Upper lobe of right lung (tissue), 1 donor: Measurements from ENCODE around the gene MAP2K5. TPM values are rescaled to one million over a fixed set of nuclear protein-coding genes. Genes with fewer than 3 reads are reported as not detected.

Experiments
- ATAC-seq: fragments of 200-7000 bp; cut with Tn5 transposase; one replicate; pipeline ENCODE4 v1.9.1; 2020; ENCODE audit warnings: mild to moderate bottlenecking, moderate library complexity
- DNase-seq: peaks from one replicate; pipeline ENCODE4 v3.0.0-alpha.2; 2020
- H3K27ac ChIP-seq: fragments of 200-600 bp; one replicate; pipeline ENCODE4 v1.8.0; 2022
- H3K27me3 ChIP-seq: fragments of 200-600 bp; one replicate; pipeline ENCODE4 v1.8.0; 2022; ENCODE audit warnings: mild to moderate bottlenecking
- H3K36me3 ChIP-seq: fragments of 200-600 bp; one replicate; pipeline ENCODE4 v1.8.0; 2022
- H3K4me1 ChIP-seq: fragments of 200-600 bp; one replicate; pipeline ENCODE4 v1.8.0; 2022
- H3K4me3 ChIP-seq: fragments of 200-600 bp; one replicate; pipeline ENCODE4 v1.8.0; 2022; ENCODE audit warnings: mild to moderate bottlenecking
- H3K9me3 ChIP-seq: fragments of 200-600 bp; one replicate; pipeline ENCODE4 v1.8.0; 2022
- intact Hi-C: fragments of 100-400 bp; cut with DNase I; formaldehyde crosslinking; loops from one replicate; pipeline ENCODE4 v1.11.0; 2022
- total RNA-seq: library from RNA; stranded (reverse); fragmentation: NEBNext Ultra II Directional; extraction: Animal tissue kit (Norgen Biotek cat#: 25700); gene quantifications from one replicate; pipeline ENCODE4 v1.2.1, GENCODE V29; 2021
- TF ChIP-seq, protein P1 (sequence below): fragments of 200-600 bp; IDR thresholded peaks from one replicate; pipeline ENCODE4 v1.8.0; 2022; ENCODE audit warnings: antibody characterized with exemption
- donor health status: DM: no; HTN: yes; CAD: no; lungs with severe emphysema.

Gene MAP2K5
- total RNA-seq, 1 donor from 2014 or later = 18.3 TPM

GRCh38 chr15:67850994-67851571 is 308.6 kb downstream of the MAP2K5 start:
- Histone ChIP-seq H3K4me3 (no peak overlapping the region), H3K27ac (no peak overlapping the region), H3K27me3 (no peaks in the 10 kb centered on the region), H3K9me3 (no peaks in the 10 kb centered on the region), H3K36me3 (no peaks in the 10 kb centered on the region), H3K4me1 (peaks cover 7% of the 10 kb centered on the region)
- DNase-seq (no peak), ATAC-seq (peak; percentile 73)
- TF ChIP-seq, protein P1, sequence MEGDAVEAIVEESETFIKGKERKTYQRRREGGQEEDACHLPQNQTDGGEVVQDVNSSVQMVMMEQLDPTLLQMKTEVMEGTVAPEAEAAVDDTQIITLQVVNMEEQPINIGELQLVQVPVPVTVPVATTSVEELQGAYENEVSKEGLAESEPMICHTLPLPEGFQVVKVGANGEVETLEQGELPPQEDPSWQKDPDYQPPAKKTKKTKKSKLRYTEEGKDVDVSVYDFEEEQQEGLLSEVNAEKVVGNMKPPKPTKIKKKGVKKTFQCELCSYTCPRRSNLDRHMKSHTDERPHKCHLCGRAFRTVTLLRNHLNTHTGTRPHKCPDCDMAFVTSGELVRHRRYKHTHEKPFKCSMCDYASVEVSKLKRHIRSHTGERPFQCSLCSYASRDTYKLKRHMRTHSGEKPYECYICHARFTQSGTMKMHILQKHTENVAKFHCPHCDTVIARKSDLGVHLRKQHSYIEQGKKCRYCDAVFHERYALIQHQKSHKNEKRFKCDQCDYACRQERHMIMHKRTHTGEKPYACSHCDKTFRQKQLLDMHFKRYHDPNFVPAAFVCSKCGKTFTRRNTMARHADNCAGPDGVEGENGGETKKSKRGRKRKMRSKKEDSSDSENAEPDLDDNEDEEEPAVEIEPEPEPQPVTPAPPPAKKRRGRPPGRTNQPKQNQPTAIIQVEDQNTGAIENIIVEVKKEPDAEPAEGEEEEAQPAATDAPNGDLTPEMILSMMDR = no peak
- intact Hi-C loops = no loop called here

DNA sequence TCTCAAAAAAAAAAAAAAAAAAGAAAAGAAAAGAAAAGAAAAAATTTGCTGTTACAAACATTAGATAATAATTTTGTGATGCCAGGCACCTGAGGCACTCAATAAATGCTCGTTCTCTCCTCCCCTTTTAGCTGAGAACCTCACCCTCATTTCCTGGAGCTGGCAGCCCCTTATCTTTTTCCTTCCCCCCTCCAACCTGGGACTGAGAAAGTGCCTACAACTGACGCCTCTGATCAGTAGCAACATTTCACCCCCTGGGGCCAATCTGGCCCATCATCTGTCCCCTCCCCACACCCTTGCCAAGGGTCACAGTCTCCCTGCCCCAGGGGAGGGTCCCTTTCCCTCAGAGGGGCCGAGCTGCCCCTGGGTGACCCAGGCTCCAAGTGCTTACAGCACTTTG is 309.9 kb downstream of the MAP2K5 start:
- H3K27me3 ChIP-seq = no peaks in the 10 kb centered on the region
- TF ChIP-seq, protein P1 = no peak
- no peak overlapping the region for H3K4me3 ChIP-seq
- no peak overlapping the region for H3K27ac ChIP-seq
- H3K9me3 ChIP-seq = no peaks in the 10 kb centered on the region
- DNase-seq (no peak), ATAC-seq (no peak)
- no peaks in the 10 kb centered on the region for H3K36me3 ChIP-seq
- intact Hi-C loops = no loop called here
- H3K4me1 ChIP-seq = peaks cover 7% of the 10 kb centered on the region

DNA sequence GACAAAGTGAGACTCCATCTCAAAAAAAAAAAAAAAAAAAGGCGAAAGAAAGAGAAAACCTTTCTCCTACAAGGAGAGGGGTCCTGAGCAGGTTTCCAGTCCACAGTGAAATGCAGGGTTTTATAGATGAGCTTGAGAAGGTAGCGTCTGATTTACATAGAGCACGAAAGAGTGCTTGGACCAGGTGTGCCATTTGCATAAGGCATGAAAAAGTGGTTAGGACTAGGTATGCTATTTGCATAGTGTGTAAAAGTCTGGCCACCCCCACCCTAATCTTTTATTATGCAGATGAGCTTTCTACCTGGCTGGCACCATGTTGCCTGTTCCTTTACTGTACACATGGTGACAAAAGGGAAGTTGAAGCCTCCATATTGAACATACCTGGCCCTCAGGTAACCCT is 311.0 kb downstream of the MAP2K5 start:
- Histone ChIP-seq H3K36me3 (no peaks in the 10 kb centered on the region), H3K27me3 (no peaks in the 10 kb centered on the region), H3K27ac (no peak overlapping the region), H3K4me1 (peaks cover 7% of the 10 kb centered on the region), H3K9me3 (no peaks in the 10 kb centered on the region), H3K4me3 (no peak overlapping the region)
- intact Hi-C loops = no loop called here
- ATAC-seq (no peak), DNase-seq (no peak)
- TF ChIP-seq, protein P1 = no peak

DNA sequence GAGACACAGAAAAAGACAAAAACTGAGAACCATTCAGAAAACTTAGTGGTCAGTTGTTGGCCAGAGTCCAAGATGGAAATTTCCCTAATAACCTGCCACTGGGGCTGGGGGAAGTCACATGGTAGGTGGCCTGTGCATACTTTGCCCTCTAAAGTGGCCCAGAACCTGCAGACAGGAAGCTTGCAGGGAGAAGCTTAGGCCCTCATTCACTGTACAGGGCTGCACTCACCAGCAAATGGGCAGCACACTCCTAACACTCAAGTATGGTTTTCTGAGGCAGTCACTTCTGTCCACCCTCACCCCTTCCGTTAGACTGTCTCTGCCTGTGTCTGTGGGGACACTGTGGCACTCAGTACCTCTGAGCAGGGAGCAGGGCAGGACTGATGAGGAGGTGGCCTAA is 311.9 kb downstream of the MAP2K5 start:
- Histone ChIP-seq H3K27ac (no peak overlapping the region), H3K4me3 (no peak overlapping the region), H3K9me3 (no peaks in the 10 kb centered on the region), H3K27me3 (no peaks in the 10 kb centered on the region), H3K4me1 (peaks cover 7% of the 10 kb centered on the region), H3K36me3 (no peaks in the 10 kb centered on the region)
- intact Hi-C loops = no loop called here
- ATAC-seq (no peak), DNase-seq (no peak)
- TF ChIP-seq, protein P1 = no peak

- H3K4me3 ChIP-seq = no peak overlapping the region
- H3K27me3 ChIP-seq = no peaks in the 10 kb centered on the region
- H3K27ac ChIP-seq = no peak overlapping the region
- TF ChIP-seq, protein P1 = no peak
- ATAC-seq (no peak), DNase-seq (no peak)
- intact Hi-C loops = no loop called here
- no peaks in the 10 kb centered on the region for H3K36me3 ChIP-seq
- H3K9me3 ChIP-seq = no peaks in the 10 kb centered on the region
- H3K4me1 ChIP-seq = peaks cover 6% of the 10 kb centered on the region
Observed at GRCh38 chr15:67855842-67856241, 313.3 kb downstream of the MAP2K5 start.

Other genes with a start within 250 kb of the MAP2K5 start
- 7.4 TPM for gene C15orf61, start 21.6 kb upstream of the MAP2K5 start, total RNA-seq